ENCODE measurements around the gene SORBS2.
A peak's percentile ranks its signal among the peaks of the same experiment; 100 is the strongest.
"Not testable (repeated sequence)": the region's sequence is repeated elsewhere in the genome, so short reads cannot be mapped to it uniquely, and the experiment has no call there.

SORBS2 gene

DNA sequence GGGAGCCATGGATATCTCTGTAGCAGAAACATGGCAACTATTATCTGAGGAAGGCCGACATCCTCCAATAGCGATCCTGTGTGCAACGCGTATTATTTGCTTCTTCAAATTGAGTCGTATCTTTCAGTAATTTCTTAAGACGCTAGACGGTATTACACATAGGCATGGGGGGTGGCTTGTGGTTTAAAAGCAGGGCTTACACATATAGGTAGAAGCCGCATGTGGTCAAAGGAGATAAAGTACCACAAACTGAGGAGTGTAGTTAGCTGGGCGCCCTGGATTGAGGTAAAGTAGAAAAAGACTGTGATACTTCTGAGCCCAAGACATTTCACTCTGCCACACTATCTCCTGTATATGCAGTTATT lies 94.6 kb downstream of the SORBS2 start:
- DNase-seq, result no peak

DNA sequence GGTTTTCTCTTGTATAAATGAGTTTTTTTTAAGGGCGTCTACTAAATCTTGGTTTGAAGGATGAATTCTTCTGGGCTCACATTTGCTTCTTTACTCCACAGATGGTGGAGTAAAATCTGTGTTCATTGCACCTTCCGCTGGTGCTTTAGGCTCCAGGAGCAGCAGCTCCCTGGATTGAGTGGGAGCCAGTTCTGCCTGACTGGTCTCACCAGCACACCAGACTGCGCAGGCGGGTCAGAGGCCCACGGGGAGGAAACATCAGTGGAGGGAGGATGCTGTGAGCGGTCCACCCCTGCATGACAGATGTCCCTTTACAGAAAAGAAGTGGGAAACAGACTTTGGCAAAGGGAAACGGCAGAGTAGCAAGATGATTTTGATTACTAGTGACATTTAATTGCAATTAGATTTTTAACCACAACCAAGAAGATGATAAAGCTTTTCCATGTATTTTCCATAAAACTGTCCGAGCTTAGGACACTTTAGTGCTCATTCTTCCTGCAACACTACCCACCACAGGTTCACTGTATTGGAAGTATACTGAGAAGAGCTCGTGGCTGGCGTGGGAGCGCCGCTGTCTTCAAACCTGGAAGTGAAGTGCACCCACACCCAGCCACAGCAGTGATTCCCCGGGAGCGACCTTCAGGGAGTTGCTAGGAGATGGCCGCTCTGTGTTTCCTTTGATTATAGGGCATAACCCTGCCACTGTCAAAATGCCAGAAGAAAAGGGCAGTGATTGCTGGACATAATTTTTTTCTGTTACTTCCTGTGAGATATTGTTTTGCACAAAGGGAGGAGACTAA lies 95.2 kb downstream of the SORBS2 start:
- Mint-ChIP-seq H3K27ac (peak overlapping the region; percentile 77), H3K36me3 (ENCODE audit: low read depth) (no peaks in the 10 kb centered on the region), H3K9me3 (peaks cover 4% of the 10 kb centered on the region), H3K27me3 (ENCODE audit: low read depth, poor library complexity) (no peaks in the 10 kb centered on the region), H3K4me1 (peaks cover 43% of the 10 kb centered on the region), H3K4me3 (no peak overlapping the region)
- peak; percentile 24 for DNase-seq
- TF ChIP-seq, protein P1, sequence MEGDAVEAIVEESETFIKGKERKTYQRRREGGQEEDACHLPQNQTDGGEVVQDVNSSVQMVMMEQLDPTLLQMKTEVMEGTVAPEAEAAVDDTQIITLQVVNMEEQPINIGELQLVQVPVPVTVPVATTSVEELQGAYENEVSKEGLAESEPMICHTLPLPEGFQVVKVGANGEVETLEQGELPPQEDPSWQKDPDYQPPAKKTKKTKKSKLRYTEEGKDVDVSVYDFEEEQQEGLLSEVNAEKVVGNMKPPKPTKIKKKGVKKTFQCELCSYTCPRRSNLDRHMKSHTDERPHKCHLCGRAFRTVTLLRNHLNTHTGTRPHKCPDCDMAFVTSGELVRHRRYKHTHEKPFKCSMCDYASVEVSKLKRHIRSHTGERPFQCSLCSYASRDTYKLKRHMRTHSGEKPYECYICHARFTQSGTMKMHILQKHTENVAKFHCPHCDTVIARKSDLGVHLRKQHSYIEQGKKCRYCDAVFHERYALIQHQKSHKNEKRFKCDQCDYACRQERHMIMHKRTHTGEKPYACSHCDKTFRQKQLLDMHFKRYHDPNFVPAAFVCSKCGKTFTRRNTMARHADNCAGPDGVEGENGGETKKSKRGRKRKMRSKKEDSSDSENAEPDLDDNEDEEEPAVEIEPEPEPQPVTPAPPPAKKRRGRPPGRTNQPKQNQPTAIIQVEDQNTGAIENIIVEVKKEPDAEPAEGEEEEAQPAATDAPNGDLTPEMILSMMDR (IDR thresholded peaks at IDR 0.05), result no peak

More for the DNA sequence above, 94.6 kb downstream of the SORBS2 start:
- no peak overlapping the region for H3K27ac Mint-ChIP-seq
- H3K9me3 Mint-ChIP-seq, result peaks cover 4% of the 10 kb centered on the region
- H3K36me3 Mint-ChIP-seq (ENCODE audit: low read depth), result no peaks in the 10 kb centered on the region
- H3K4me1 Mint-ChIP-seq, result peaks cover 49% of the 10 kb centered on the region
- no peaks in the 10 kb centered on the region for H3K27me3 Mint-ChIP-seq (ENCODE audit: low read depth, poor library complexity)
- TF ChIP-seq, protein P1 (IDR thresholded peaks at IDR 0.05), result no peak
- no peak overlapping the region for H3K4me3 Mint-ChIP-seq

DNA sequence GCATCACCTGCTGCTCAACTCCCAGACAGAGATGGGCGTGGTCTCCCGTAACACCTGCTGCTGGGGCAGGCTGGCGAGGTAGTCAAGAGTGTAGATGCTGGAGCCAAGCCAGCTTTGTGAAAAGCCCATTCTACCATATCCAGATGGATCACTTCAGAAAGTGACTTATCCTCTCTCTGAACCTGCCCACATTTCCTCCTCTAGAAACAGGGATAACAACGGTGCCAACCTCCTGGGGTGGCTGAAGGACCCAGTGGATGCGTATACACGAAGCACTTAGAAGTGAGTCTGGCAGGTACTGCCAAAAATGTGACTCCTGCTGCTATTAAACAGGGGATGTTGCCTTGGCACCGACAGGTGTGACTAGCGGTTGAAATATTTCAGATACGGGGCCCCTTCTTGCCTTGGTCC lies 95.8 kb downstream of the SORBS2 start:
- Mint-ChIP-seq H3K27me3 (ENCODE audit: low read depth, poor library complexity) (no peaks in the 10 kb centered on the region), H3K4me3 (no peak overlapping the region), H3K9me3 (peaks cover 4% of the 10 kb centered on the region), H3K4me1 (peaks cover 37% of the 10 kb centered on the region), H3K27ac (no peak overlapping the region), H3K36me3 (ENCODE audit: low read depth) (no peaks in the 10 kb centered on the region)
- TF ChIP-seq, protein P1 (IDR thresholded peaks at IDR 0.05), result no peak
- no peak for DNase-seq

DNA sequence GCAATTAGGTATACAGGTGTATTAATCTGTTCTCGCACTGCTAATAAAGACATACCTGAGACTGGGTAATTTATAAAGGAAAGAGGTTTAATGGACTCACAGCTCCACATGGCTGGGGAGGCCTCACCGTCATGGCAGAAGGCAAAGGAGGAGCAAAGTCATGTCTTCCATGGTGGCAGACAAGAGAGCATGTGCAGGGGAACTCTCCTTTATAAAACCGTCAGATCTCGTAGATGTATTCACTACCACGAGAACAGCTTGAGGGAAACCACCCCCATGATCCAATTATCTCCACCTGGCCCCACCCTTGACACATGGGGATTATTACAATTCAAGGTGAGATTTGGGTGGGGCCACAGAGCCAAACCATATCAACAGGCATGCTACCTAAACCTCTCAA lies 97.5 kb downstream of the SORBS2 start:
- DNase-seq; H3K27me3 Mint-ChIP-seq (ENCODE audit: low read depth, poor library complexity): not testable (repeated sequence)

DNA sequence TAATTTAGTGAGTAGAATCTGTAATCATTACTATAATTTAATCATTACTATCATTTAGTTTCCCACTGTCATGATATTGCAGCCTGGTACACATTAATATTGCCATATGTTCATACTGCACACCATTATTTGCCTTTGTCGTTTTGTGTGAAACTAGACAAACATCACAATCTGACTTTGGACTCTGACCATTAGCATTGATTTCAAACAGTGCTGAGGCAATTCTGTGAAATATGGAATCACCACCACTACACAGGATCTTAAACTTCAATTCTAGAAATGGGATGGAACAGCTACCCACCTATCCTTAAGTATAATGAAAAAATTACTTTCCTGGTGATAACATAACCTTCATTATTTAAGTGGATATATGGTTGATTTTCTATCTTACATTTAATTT lies 98.3 kb downstream of the SORBS2 start:
- no peaks in the 10 kb centered on the region for H3K36me3 Mint-ChIP-seq (ENCODE audit: low read depth)
- H3K27me3 Mint-ChIP-seq (ENCODE audit: low read depth, poor library complexity), result no peaks in the 10 kb centered on the region
- TF ChIP-seq, protein P1 (IDR thresholded peaks at IDR 0.05), result no peak
- H3K4me1 Mint-ChIP-seq, result peaks cover 37% of the 10 kb centered on the region
- no peak overlapping the region for H3K27ac Mint-ChIP-seq
- H3K9me3 Mint-ChIP-seq, result peaks cover 4% of the 10 kb centered on the region
- no peak overlapping the region for H3K4me3 Mint-ChIP-seq
- DNase-seq, result no peak

More for the DNA sequence above, 97.5 kb downstream of the SORBS2 start:
- H3K4me1 Mint-ChIP-seq, result peaks cover 44% of the 10 kb centered on the region
- not testable (repeated sequence) for H3K27ac Mint-ChIP-seq; H3K36me3 Mint-ChIP-seq (ENCODE audit: low read depth); H3K9me3 Mint-ChIP-seq; H3K4me3 Mint-ChIP-seq

DNA sequence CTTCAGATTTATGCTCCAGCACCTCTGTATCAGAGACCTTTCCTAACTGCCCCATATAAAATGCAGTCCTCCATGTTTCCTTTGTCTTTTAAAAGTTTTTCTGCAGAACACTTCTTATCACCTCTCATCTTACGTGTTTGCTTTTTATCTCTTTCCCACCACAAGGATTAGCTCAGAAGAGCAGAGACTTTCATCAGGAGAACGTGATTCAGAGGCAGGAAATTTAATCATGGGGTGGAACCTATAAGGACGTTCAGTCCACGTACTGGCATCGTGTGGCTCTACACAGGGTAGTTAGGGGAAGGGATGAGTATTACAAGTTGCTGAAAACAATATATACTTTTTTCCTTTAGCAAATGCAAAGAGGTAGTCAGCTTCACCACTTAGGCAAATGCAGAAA lies 98.7 kb downstream of the SORBS2 start:
- H3K27ac Mint-ChIP-seq, result no peak overlapping the region
- TF ChIP-seq, protein P1 (IDR thresholded peaks at IDR 0.05), result no peak

More for the DNA sequence above, 98.7 kb downstream of the SORBS2 start:
- H3K36me3 Mint-ChIP-seq (ENCODE audit: low read depth), result no peaks in the 10 kb centered on the region
- no peaks in the 10 kb centered on the region for H3K27me3 Mint-ChIP-seq (ENCODE audit: low read depth, poor library complexity)
- H3K4me3 Mint-ChIP-seq, result no peak overlapping the region
- DNase-seq, result no peak
- peaks cover 4% of the 10 kb centered on the region for H3K9me3 Mint-ChIP-seq
- peaks cover 37% of the 10 kb centered on the region for H3K4me1 Mint-ChIP-seq

All from nephron progenitor cell (in vitro differentiated cells).